GM12873 (cell line): ENCODE measurements around the gene TOR4A.

Experiments
- CTCF ChIP-seq: IDR thresholded peaks from 2 replicates; pipeline ENCODE4 v1.5.1; 2012; ENCODE audit warnings: low read depth, mild to moderate bottlenecking, moderate library complexity, low read length, control low read depth; ENCODE audit not compliant: insufficient read depth; ENCODE audit errors: missing control alignments

The TOR4A gene

GRCh38 chr9:137269231-137269772 lies 8.2 kb upstream of the TOR4A start:
- no peak for TF ChIP-seq CTCF

GRCh38 chr9:137270929-137271695 lies 6.4 kb upstream of the TOR4A start:
- TF ChIP-seq CTCF: no peak

- no peak for TF ChIP-seq CTCF
Measured at GRCh38 chr9:137271696-137272076, 5.8 kb upstream of the TOR4A start.

- TF ChIP-seq CTCF: no peak
Measured at GRCh38 chr9:137272241-137273094, 5.1 kb upstream of the TOR4A start.

- TF ChIP-seq CTCF: no peak
Measured at GRCh38 chr9:137273095-137273490, 4.4 kb upstream of the TOR4A start.

GRCh38 chr9:137273611-137274320 lies 3.8 kb upstream of the TOR4A start:
- TF ChIP-seq CTCF: no peak

GRCh38 chr9:137275203-137275587 lies 2.3 kb upstream of the TOR4A start:
- no peak for TF ChIP-seq CTCF
